ENCODE data around the gene TUBB.
"Not testable (repeated sequence)": the region's sequence is repeated elsewhere in the genome, so short reads cannot be mapped to it uniquely, and the experiment has no call there.

TUBB gene

DNA sequence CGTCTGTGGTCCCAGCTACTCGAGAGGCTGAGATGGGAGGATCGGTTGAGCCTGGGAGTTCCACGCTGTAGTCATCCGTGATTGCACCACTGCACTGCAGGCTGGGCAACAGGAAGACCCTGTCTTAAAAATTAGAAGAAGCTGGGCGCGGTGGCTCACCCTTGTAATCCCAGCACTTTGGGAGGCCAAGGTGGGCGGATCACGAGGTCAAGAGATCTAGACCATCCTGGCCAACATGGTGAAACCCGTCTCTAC, 1.8 kb downstream of the TUBB start:
- H3K36me3 Mint-ChIP-seq (ENCODE audit: low read depth), result peaks cover 59% of the 10 kb centered on the region
- peak overlapping the region; percentile 99 for H3K27ac Mint-ChIP-seq
- H3K4me1 Mint-ChIP-seq (ENCODE audit: low read depth), result peaks cover 46% of the 10 kb centered on the region
- H3K4me3 Mint-ChIP-seq, result peak overlapping the region; percentile 99
- H3K9me3 Mint-ChIP-seq; H3K27me3 Mint-ChIP-seq (ENCODE audit: low read depth): not testable (repeated sequence)

DNA sequence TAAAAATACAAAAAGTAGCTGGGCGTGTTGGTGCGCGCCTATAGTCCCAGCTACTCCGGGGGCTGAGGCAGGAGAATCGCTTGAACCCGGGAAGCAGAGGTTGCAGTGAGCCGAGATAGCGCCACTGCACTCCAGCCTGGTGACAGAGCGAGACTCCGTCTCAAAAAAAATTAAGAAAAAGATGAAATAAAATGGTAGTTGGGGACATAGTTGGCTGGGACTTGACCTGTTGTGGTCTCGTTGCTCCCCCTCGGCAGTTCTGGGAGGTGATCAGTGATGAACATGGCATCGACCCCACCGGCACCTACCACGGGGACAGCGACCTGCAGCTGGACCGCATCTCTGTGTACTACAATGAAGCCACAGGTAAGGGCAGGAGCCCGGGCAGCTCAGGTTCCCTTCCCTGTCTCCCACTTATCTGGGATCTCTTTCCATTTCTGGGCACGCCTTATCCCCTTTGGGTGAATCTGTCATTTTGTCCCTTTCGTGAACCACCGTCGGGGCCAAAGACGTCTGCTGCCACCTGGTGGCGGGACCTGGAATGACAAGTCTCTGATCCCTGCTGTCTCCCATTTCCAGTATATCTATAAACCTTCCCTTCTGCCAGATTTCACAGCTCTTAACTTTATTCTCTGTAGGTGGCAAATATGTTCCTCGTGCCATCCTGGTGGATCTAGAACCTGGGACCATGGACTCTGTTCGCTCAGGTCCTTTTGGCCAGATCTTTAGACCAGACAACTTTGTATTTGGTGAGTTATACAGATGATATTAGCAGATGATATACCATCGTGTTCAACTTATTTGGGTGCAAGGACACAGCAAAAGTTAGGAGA, 2.3 kb downstream of the TUBB start:
- H3K4me3 Mint-ChIP-seq, result peak overlapping the region; percentile 99
- H3K9me3 Mint-ChIP-seq, result no peaks in the 10 kb centered on the region
- peaks cover 42% of the 10 kb centered on the region for H3K4me1 Mint-ChIP-seq (ENCODE audit: low read depth)
- peaks cover 56% of the 10 kb centered on the region for H3K36me3 Mint-ChIP-seq (ENCODE audit: low read depth)
- peak overlapping the region; percentile 85 for H3K27ac Mint-ChIP-seq
- H3K27me3 Mint-ChIP-seq (ENCODE audit: low read depth), result no peaks in the 10 kb centered on the region

DNA sequence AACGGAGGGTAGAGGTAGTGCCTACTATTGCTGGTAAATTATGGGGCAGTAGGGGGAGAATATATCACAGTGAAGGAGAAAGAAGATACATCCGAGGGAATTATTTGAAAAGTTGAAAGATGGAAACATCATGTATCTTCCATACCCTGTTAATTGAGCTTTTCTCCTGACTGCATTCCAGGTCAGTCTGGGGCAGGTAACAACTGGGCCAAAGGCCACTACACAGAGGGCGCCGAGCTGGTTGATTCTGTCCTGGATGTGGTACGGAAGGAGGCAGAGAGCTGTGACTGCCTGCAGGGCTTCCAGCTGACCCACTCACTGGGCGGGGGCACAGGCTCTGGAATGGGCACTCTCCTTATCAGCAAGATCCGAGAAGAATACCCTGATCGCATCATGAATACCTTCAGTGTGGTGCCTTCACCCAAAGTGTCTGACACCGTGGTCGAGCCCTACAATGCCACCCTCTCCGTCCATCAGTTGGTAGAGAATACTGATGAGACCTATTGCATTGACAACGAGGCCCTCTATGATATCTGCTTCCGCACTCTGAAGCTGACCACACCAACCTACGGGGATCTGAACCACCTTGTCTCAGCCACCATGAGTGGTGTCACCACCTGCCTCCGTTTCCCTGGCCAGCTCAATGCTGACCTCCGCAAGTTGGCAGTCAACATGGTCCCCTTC, 3.1 kb downstream of the TUBB start:
- Mint-ChIP-seq H3K4me3 (peak overlapping the region; percentile 99), H3K4me1 (ENCODE audit: low read depth) (peaks cover 42% of the 10 kb centered on the region), H3K27ac (peak overlapping the region; percentile 85), H3K36me3 (ENCODE audit: low read depth) (peaks cover 60% of the 10 kb centered on the region)
- not testable (repeated sequence) for H3K27me3 Mint-ChIP-seq (ENCODE audit: low read depth); H3K9me3 Mint-ChIP-seq

DNA sequence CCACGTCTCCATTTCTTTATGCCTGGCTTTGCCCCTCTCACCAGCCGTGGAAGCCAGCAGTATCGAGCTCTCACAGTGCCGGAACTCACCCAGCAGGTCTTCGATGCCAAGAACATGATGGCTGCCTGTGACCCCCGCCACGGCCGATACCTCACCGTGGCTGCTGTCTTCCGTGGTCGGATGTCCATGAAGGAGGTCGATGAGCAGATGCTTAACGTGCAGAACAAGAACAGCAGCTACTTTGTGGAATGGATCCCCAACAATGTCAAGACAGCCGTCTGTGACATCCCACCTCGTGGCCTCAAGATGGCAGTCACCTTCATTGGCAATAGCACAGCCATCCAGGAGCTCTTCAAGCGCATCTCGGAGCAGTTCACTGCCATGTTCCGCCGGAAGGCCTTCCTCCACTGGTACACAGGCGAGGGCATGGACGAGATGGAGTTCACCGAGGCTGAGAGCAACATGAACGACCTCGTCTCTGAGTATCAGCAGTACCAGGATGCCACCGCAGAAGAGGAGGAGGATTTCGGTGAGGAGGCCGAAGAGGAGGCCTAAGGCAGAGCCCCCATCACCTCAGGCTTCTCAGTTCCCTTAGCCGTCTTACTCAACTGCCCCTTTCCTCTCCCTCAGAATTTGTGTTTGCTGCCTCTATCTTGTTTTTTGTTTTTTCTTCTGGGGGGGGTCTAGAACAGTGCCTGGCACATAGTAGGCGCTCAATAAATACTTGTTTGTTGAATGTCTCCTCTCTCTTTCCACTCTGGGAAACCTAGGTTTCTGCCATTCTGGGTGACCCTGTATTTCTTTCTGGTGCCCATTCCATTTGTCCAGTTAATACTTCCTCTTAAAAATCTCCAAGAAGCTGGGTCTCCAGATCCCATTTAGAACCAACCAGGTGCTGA, 3.9 kb downstream of the TUBB start:
- H3K9me3 Mint-ChIP-seq, result not testable (repeated sequence)
- Mint-ChIP-seq H3K4me1 (ENCODE audit: low read depth) (peaks cover 37% of the 10 kb centered on the region), H3K36me3 (ENCODE audit: low read depth) (peaks cover 60% of the 10 kb centered on the region)

DNA sequence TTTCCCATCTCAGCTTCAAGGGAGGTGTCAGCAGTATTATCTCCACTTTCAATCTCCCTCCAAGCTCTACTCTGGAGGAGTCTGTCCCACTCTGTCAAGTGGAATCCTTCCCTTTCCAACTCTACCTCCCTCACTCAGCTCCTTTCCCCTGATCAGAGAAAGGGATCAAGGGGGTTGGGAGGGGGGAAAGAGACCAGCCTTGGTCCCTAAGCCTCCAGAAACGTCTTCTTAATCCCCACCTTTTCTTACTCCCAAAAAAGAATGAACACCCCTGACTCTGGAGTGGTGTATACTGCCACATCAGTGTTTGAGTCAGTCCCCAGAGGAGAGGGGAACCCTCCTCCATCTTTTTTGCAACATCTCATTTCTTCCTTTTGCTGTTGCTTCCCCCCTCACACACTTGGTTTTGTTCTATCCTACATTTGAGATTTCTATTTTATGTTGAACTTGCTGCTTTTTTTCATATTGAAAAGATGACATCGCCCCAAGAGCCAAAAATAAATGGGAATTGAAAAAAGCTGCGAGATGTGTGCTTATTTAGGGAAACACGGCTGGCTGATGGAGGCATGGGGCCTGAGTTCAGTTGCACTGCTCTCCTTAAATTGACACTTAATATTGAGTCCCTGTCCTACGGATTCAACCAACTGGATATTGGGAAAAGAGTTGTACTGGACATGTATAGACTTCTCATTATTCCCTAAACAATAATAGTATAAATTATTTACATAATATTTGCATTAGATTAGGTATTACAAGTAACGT, 4.9 kb downstream of the TUBB start:
- Mint-ChIP-seq H3K36me3 (ENCODE audit: low read depth) (peaks cover 65% of the 10 kb centered on the region), H3K9me3 (no peaks in the 10 kb centered on the region), H3K4me3 (peak overlapping the region; percentile 27), H3K27ac (peak overlapping the region; percentile 31), H3K27me3 (ENCODE audit: low read depth) (no peaks in the 10 kb centered on the region), H3K4me1 (ENCODE audit: low read depth) (peaks cover 35% of the 10 kb centered on the region)

More for the DNA sequence above, 3.9 kb downstream of the TUBB start:
- not testable (repeated sequence) for H3K27me3 Mint-ChIP-seq (ENCODE audit: low read depth)
- peak overlapping the region; percentile 99 for H3K4me3 Mint-ChIP-seq
- peak overlapping the region; percentile 65 for H3K27ac Mint-ChIP-seq

DNA sequence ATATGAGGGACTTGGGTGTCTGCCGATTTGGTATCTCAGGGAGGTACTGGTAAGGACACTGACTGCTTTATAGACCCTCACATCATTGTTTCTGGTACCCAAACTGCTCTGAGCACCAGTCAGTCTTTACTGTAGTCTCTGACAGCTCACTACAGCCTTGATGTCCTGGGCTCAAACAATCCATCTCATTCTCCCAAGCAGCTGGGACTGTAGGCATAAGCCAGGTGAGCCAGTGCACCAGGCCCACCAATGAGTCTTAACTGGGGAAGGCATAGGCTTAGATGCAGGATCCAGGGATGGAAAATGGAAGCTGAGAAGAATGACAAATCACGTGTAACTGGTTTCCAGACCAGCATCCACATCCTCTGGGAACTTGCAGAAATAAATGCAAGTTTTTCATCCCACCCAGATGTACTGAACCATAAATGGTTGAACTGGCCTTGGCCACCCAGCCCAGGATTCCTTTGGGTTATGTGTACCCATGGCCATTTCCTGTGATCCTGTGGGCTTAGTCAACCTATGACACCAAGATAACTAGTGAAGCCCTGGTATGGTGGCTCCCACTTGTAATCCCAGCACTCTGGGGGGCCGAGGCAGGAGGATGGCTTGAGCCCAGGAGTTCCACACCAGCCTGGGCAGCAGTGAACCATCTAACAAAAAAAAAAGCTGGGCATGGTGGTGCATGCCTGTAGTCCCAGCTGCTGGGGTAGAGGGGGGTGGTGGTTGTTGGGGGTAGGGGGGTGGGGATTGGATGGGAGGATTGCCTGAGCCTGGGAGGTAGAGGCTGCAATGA, 5.8 kb downstream of the TUBB start:
- Mint-ChIP-seq H3K27ac (no peak overlapping the region), H3K4me1 (ENCODE audit: low read depth) (peaks cover 43% of the 10 kb centered on the region), H3K36me3 (ENCODE audit: low read depth) (peaks cover 68% of the 10 kb centered on the region), H3K27me3 (ENCODE audit: low read depth) (no peaks in the 10 kb centered on the region), H3K4me3 (no peak overlapping the region), H3K9me3 (no peaks in the 10 kb centered on the region)

DNA sequence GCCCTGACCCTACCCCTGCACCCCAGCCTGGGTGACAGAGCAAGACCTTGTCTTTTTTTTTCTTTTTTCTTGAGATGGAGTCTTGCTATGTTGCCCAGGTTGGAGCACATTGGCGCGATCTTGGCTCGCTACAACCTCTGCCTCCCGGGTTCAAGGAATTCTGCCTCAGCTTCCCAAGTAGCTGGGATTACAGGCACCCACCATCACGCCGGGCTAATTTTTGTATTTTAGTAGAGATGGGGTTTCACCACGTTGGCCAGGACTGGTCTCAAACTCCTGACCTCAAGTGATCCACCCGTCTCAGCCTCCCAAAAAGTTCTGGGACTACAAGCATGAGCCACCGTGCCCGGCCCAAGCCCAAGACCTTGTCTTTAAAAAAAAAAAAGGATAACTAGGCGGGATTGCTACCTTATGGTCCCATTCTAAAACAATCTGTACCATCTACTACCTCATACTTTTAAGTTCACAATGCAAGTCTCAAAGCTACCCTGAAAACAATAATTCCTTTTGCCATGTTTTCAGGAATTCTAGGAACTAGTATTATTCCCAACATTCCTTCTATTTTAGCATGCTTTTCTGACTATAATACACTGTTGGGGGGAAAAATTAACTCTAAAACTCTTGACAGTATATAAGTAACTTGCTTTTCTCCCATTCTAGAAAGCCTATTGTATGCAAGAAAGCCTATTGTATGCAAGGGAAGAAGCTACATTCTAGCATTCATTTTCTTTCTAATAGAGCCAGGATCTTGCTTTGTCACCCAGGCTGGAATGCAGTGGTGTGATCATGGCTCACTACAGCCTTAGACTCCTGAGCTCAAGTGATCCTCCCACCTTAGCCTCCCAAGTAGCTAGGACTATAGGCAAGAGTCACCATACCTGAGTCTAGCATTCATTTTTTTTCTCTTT, 6.6 kb downstream of the TUBB start:
- Mint-ChIP-seq H3K4me1 (ENCODE audit: low read depth) (peaks cover 48% of the 10 kb centered on the region), H3K36me3 (ENCODE audit: low read depth) (peaks cover 66% of the 10 kb centered on the region), H3K4me3 (no peak overlapping the region), H3K27me3 (ENCODE audit: low read depth) (no peaks in the 10 kb centered on the region), H3K9me3 (no peaks in the 10 kb centered on the region), H3K27ac (no peak overlapping the region)

DNA sequence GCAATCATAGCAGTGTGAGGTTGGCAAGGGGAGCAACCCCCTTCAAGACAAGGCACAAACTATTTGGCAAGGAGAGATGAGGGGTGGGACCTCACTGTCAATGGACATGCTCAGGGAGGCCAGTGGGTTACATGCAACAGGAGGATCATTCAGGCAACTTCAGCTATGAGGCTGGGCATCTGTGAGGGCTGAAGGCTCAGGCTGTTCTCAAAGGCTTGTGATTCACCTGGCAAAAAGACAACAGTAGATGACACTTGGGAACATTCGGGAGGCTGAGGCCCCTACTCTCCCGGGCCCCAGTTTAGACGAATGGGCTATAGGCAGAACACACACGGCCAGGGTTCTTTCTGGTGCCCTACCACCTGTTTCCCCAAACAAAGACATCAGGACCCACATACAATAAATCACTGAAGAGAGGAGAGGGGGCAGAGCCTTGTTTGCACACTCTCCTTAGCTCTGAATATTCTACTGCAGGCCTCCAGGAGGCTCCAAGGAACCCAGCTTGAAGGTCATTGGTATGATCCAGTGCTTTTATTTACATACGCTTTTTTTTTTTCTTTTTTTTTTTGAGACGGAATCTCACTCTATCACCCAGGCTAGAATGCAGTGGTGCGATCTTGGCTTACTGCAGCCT, 7.9 kb downstream of the TUBB start:
- H3K9me3 Mint-ChIP-seq, result no peaks in the 10 kb centered on the region
- H3K4me1 Mint-ChIP-seq (ENCODE audit: low read depth), result peaks cover 48% of the 10 kb centered on the region
- H3K36me3 Mint-ChIP-seq (ENCODE audit: low read depth), result peaks cover 60% of the 10 kb centered on the region
- H3K27me3 Mint-ChIP-seq (ENCODE audit: low read depth), result no peaks in the 10 kb centered on the region
- H3K4me3 Mint-ChIP-seq, result no peak overlapping the region
- H3K27ac Mint-ChIP-seq, result no peak overlapping the region

DNA sequence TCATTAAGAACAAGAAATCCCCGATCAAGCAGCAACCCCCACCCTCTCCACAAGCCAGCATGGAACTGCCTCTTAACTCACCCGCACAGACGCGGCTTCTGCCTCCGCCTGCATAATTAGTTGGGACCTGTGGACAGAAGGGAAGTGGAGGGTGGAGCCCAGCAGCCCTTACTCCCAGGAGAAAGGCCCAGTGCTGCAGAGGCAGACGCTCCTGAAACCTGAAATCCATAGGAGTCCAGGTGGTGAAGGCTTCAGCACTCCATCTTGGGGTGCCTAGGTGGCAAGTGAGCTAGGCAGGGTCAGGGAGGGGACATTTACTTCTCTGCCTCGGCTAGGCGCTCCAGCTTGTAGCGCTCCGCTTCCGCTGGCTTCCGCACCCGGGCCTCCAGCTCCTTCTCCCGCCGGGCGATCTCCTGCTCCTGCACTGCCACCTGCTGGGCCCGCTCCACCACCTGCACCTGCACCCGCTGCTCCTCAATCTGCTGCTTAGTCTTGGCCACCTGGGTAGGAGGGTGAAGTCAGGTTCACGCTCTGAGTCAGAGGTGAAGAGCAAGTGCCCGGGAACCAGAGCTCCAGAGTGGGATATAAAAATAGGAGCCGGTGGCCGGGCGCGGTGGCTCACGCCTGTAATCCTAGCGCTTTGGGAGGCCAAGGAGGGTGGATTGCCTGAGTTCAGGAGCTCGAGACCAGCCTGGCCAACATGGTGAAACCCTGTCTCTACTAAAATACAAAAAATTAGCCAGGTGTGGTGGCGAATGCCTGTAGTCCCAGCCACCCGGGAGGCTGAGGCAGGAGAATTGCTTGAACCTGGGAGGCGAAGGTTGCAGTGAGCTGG, 10.7 kb downstream of the TUBB start:
- Mint-ChIP-seq H3K36me3 (ENCODE audit: low read depth) (peaks cover 44% of the 10 kb centered on the region), H3K27me3 (ENCODE audit: low read depth) (no peaks in the 10 kb centered on the region)

DNA sequence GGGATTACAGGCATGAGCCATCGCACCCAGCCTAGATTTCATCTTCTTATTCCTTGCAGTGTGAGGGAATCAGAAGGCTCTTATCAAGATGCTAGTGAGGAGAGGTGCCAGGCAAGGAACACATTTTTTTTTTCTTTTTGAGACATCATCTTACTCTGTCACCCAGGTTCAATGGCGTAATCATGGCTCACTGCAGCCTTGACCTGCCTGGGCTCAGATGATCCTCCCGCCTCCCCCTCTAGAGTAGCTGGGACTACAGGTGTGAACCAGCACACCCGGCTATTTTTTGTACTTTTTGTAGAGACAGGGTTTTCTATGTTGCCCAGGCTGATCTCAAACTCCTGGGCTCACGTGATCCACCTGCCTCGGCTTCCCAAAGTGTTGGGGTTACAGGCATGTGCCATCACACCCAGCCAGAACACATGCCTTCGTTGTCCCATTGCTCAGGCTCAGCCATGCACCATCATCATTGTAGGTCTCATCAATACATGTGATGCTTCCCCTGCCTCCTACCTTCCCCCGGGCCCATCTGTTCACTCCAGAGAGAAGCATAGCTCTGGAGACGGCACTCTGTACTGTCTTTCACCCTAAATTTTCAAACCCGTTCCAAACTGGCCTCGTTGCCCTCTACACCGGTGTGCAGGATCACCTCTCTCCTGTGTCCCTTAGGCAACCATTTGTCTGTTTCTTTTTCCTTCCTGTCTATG, 12.2 kb downstream of the TUBB start:
- H3K4me1 Mint-ChIP-seq (ENCODE audit: low read depth), result peaks cover 48% of the 10 kb centered on the region
- no peaks in the 10 kb centered on the region for H3K9me3 Mint-ChIP-seq
- no peak overlapping the region for H3K27ac Mint-ChIP-seq
- no peak overlapping the region for H3K4me3 Mint-ChIP-seq
- H3K36me3 Mint-ChIP-seq (ENCODE audit: low read depth), result peaks cover 52% of the 10 kb centered on the region
- no peaks in the 10 kb centered on the region for H3K27me3 Mint-ChIP-seq (ENCODE audit: low read depth)

More for the DNA sequence above, 10.7 kb downstream of the TUBB start:
- peak overlapping the region; percentile 42 for H3K4me3 Mint-ChIP-seq
- no peaks in the 10 kb centered on the region for H3K9me3 Mint-ChIP-seq
- peaks cover 37% of the 10 kb centered on the region for H3K4me1 Mint-ChIP-seq (ENCODE audit: low read depth)
- H3K27ac Mint-ChIP-seq, result no peak overlapping the region

DNA sequence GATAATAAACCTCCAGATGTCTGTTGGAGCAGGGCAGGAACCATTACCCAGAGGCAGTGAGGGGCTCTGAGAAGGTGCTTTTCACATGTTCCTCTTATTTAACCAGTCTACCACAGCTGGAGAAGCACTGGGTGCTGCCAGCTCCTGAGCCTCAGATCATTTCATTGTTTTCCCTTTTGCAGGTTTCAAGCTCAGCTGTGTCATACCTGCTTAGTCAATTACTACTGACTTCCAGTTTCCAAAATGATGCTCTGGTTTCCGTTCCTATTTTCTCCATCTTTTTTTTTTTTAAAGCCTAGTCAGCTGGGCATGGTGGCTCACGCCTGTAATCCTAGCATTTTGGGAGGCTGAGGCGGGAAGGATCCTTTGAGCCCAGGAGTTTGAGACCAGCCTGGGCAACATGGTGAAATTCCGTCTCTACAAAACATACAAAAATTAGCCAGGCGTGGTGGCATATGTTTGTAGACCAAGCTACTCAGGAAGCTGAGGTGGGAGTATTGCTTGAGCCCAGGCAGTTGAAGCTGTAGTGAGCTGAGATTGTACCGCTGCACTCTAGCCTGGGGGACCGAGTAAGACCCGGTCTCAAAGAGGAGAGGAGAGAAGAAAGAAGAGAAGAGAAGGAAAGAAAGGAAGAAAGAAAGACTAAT, 15.6 kb downstream of the TUBB start:
- peaks cover 61% of the 10 kb centered on the region for H3K4me1 Mint-ChIP-seq (ENCODE audit: low read depth)

More for the DNA sequence above, 15.6 kb downstream of the TUBB start:
- Mint-ChIP-seq H3K27me3 (ENCODE audit: low read depth) (no peaks in the 10 kb centered on the region), H3K27ac (peak overlapping the region; percentile 60), H3K4me3 (peak overlapping the region; percentile 74), H3K36me3 (ENCODE audit: low read depth) (peaks cover 65% of the 10 kb centered on the region), H3K9me3 (no peaks in the 10 kb centered on the region)
